GM19193 (cell line): ENCODE measurements around the gene CA11.

Source experiments
- POLR2A ChIP-seq: IDR thresholded peaks from 4 replicates; pipeline ENCODE4 v1.6.1; 2011; ENCODE audit not compliant: insufficient read depth, insufficient read length; ENCODE audit errors: extremely low read depth

Gene CA11

GRCh38 chr19:48654299-48655059 lies 8.5 kb upstream of the CA11 start:
- no peak for TF ChIP-seq POLR2A

- no peak for TF ChIP-seq POLR2A
Measured at GRCh38 chr19:48651683-48652048, 5.7 kb upstream of the CA11 start.

- no peak for TF ChIP-seq POLR2A
Measured at GRCh38 chr19:48650974-48651682, 5.1 kb upstream of the CA11 start.

GRCh38 chr19:48648134-48648533 lies 2.1 kb upstream of the CA11 start:
- TF ChIP-seq POLR2A, result no peak

- TF ChIP-seq POLR2A, result no peak
Measured at GRCh38 chr19:48646722-48647216, 782 bp upstream of the CA11 start.

- TF ChIP-seq POLR2A, result no peak
Measured at GRCh38 chr19:48645620-48646000, 377 bp downstream of the CA11 start.

- TF ChIP-seq POLR2A, result no peak
Measured at GRCh38 chr19:48644839-48645619, 958 bp downstream of the CA11 start.

GRCh38 chr19:48644355-48644754 lies 1.6 kb downstream of the CA11 start:
- no peak for TF ChIP-seq POLR2A

- no peak for TF ChIP-seq POLR2A
Measured at GRCh38 chr19:48642862-48643261, 3.1 kb downstream of the CA11 start.

- TF ChIP-seq POLR2A, result no peak
Measured at GRCh38 chr19:48641850-48642249, 4.1 kb downstream of the CA11 start.

GRCh38 chr19:48639483-48640375 lies 6.3 kb downstream of the CA11 start:
- TF ChIP-seq POLR2A, result no peak

GRCh38 chr19:48638831-48639381 lies 7.1 kb downstream of the CA11 start:
- TF ChIP-seq POLR2A, result no peak

- peak; percentile 51 for TF ChIP-seq POLR2A
Measured at GRCh38 chr19:48637948-48638830, 7.8 kb downstream of the CA11 start.

GRCh38 chr19:48637449-48637947 lies 8.5 kb downstream of the CA11 start:
- no peak for TF ChIP-seq POLR2A
